GM18858 (cell line): ENCODE data around the gene ACADSB.
A peak's percentile ranks its signal among the peaks of the same experiment; 100 is the strongest.

ENCODE experiments used
- ATAC-seq: cut with Tn5 transposase; IDR thresholded peaks from one replicate; pipeline ENCODE4 v1.9.1; 2021; ENCODE audit not compliant: unreplicated experiment

ACADSB gene

DNA sequence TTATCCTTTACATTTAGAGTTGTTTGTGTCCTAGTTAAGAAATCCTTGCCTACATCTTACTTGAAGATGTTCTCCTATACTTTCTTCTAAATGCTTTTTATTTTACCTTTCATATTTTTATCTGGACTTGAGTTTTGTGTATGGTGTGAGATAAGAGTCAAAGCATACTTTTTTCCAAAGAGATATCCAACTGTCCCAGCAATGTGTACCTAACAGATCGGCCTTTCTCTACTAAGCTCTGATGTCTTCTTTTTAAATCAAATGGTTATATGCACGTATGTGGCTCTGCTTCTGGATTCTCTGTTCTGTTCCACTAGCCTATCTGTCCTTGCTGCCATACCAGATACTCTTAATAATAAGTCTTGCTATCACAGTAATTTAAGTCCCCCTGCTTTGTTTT, 7.4 kb upstream of the ACADSB start:
- ATAC-seq: no peak

DNA sequence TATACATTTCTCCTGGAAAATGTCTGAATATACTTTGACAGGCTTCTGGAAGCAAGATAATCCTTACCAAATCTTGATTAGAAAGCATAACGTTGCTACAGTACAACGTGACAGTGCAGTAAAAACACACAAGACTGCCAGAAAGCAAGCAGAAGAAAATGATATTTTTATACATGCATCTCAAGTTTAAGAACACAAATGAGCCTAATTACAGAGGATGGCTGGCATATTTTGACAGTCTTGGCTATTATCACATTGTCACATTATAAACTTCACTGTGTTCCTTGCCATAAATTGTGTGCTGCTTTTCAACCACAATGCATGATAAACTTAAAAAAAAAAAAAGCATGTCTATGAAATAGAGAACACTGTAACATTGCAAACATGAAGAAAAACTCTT, 4.5 kb upstream of the ACADSB start:
- ATAC-seq: no peak

DNA sequence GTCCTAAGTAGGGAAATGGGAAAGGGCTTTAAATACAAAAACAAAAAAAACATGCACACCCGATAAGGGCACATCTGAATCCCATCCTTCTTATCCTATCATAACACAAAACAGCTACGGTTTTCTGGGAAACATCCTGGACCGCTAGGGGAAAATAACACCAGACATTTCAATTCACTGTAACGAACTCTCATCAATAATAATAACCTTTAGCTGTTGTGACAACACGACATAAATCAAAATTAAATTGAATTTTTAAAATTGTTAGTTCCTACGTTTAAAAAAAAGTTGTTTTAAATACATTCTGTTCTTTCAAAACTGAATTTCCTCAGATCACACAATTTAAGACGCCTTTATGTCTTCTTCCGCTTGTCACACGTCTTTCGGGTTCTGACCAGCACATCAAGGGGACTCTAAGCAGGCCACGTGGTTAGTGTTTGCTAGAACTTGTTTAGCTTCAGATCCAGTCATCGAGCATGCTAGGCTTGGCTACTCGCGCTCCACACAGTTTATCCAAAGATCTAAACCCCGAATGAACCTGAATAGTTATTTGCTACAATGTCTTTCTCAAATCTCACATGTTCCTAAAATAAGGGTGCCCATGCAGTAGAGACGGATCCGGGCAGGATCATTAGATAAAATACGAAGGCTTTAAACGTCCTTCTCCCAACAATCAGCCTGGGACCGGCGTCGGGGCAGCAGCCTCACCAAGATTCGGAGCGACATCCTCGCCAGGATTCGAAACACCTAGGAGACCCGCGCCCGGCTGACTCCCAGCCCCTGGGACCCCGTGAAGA, 1.1 kb upstream of the ACADSB start:
- peak; percentile 31 for ATAC-seq

GRCh38 chr10:123009105-123009820, 457 bp downstream of the ACADSB start:
- no peak for ATAC-seq

GRCh38 chr10:123011987-123012386, 3.2 kb downstream of the ACADSB start:
- ATAC-seq: no peak

- ATAC-seq: no peak
Measured at GRCh38 chr10:123013456-123014419, 4.9 kb downstream of the ACADSB start.

DNA sequence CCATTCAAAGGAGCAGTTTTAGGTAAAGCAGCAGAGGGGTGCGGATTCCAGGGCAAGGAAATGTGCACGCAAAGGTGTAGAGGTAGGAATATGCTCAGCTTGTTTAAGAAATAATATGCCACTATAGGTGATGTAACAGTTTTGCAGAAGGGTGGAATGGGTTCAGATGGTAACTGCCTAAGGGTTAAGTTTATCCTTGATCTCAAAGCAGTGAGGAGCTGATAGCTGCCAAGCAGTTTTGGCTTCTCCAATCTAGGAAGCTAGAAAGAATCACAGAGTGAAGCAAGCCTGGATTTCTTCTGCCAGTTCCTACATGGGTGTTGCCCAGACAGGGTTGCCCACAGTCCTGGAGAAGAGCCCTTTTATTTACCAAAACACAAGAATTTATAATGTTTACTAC, 6.0 kb downstream of the ACADSB start:
- no peak for ATAC-seq

GRCh38 chr10:123016228-123016627, 7.4 kb downstream of the ACADSB start:
- no peak for ATAC-seq

- ATAC-seq: no peak
Measured at GRCh38 chr10:123017421-123018165, 8.8 kb downstream of the ACADSB start.

DNA sequence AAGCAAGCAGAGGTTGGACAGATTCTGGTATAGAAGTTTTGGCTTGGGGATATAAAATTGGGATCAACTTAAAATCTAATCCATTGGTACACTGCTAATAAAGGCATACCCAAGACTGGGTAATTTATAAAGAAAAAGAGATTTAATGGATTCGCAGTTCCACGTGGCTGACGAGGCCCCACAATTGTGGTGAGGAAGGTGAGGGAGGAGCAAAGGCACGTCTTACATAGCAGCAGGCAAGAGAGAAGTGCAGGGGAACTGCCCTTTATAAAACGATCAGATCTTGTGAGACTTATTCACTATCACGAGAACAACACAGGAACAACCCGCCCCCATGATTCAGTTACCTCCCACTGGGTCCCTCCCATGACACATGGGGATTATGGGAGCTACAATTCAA, 9.7 kb downstream of the ACADSB start:
- no peak for ATAC-seq

- no peak for ATAC-seq
Measured at GRCh38 chr10:123019264-123019663, 10.5 kb downstream of the ACADSB start.

- no peak for ATAC-seq
Measured at GRCh38 chr10:123019941-123020703, 11.3 kb downstream of the ACADSB start.

- no peak for ATAC-seq
Measured at GRCh38 chr10:123021517-123021916, 12.7 kb downstream of the ACADSB start.

- no peak for ATAC-seq
Measured at GRCh38 chr10:123024540-123024939, 15.7 kb downstream of the ACADSB start.

DNA sequence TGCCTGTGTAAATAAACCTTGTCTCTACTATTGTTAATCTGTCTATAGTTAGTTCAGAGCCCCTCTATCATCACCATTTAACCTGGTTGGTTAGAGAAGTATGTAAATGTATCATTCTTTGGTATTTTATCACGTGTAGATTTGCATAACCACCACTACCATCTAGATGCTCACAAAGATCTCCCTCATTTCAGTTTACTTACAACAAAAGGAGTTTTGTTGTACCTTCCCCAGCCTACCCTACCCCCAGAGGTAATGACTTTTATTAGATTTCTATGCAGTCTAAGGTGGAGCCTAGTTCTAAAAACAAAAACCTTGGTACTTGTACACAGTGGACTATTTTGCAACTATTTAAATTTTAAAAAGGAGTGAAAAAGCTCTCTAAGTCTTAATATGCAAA, 17.5 kb downstream of the ACADSB start:
- ATAC-seq: no peak

DNA sequence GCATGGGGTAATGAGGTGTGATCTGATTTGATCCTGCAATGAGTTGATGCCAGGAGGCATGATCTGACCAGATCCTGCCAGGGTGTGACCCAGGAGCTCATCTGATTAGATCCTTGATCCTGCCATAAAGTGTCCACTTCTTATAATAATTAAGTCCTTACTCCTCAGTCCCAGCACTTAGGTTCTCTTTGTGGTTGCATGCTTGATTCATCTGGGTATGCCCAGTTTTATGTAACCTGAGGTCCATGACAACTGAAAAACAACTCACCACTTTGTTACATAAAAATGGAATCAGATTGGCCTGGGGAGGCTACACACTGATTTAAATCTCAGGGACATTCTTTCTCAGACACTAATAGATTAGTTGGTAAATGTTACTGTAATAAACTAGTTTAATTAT, 19.1 kb downstream of the ACADSB start:
- ATAC-seq: no peak

GRCh38 chr10:123031124-123031523, 22.3 kb downstream of the ACADSB start:
- ATAC-seq: no peak

- no peak for ATAC-seq
Measured at GRCh38 chr10:123034332-123034731, 25.5 kb downstream of the ACADSB start.

DNA sequence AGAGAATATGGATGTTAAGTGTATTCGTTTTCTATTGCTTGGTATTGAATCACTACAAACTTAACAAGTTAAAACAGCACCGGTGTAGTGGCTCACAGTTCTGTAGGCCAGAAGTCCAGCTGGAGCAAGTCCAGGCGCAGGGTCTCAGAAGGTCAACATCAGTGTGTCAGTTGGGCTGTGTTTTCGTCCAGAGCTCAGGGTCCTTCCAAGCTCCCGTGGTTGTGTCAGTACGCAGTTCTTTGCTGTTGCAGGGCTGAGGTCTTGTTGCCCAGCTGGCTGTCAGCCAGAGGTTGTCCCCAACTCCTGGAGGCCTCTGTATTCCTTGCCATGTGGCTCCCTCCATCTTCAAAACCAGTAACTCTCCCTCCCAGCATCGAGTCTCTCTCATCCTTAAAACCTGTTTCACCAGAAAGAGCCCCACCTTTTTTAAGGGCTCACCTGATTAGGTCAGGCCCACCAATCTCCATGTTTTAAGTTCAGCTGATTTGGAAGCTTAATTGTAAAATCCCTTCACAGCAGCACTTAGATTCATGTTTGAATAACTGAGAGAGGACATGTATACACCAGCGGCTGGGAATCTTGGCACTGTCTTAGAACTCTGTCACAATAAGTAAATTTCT, 26.8 kb downstream of the ACADSB start:
- no peak for ATAC-seq
